Spleen (tissue), 11 donors: ENCODE data around the gene RNF126. TPM values are rescaled to one million over a fixed set of nuclear protein-coding genes. Genes with fewer than 3 reads are reported as not detected.
A peak's percentile ranks its signal among the peaks of the same experiment; 100 is the strongest.

Experiments
- DNase-seq: peaks from one replicate; pipeline ENCODE4 v3.0.0-alpha.2; 2020
- H3K27ac ChIP-seq, 8 donors: fragments of 200-600 bp; sonication (generic) in 7 of 8; 1 replicate in 4 of 8; 2 replicates in 4 of 8; pipeline versions ENCODE4 v1.5.0 to v1.8.0; 2016 to 2021; ENCODE audit warnings: inconsistent platforms in 4 of 8, mild to moderate bottlenecking in 4 of 8, moderate library complexity in 1 of 8
- H3K27me3 ChIP-seq, 7 donors: fragments of 200-600 bp; sonication (generic) in 6 of 7; replicated peaks in 1 of 7; 1 replicate in 4 of 7; 2 replicates in 3 of 7; pipeline versions ENCODE4 v1.5.0 to v1.8.0; 2016 to 2021; ENCODE audit warnings: inconsistent platforms in 3 of 7, mild to moderate bottlenecking in 1 of 7
- H3K36me3 ChIP-seq, 6 donors: fragments of 200-600 bp; sonication (generic) in 5 of 6; 1 replicate in 4 of 6; 2 replicates in 2 of 6; pipeline versions ENCODE4 v1.5.0 to v1.8.0; 2016 to 2021; ENCODE audit warnings: inconsistent platforms in 2 of 6
- H3K4me1 ChIP-seq, 6 donors: fragments of 200-600 bp; sonication (generic) in 5 of 6; 1 replicate in 3 of 6; 2 replicates in 3 of 6; pipeline versions ENCODE4 v1.5.0 to v1.8.0; 2016 to 2021; ENCODE audit warnings: inconsistent platforms in 3 of 6
- H3K4me3 ChIP-seq, 8 donors: fragments of 200-600 bp; sonication (generic) in 7 of 8; 1 replicate in 4 of 8; 2 replicates in 4 of 8; pipeline versions ENCODE4 v1.5.0 to v1.8.0; 2016 to 2021; ENCODE audit warnings: inconsistent platforms in 4 of 8, mild to moderate bottlenecking in 4 of 8, moderate library complexity in 2 of 8
- H3K9me3 ChIP-seq, 8 donors: fragments of 200-600 bp; sonication (generic) in 7 of 8; 1 replicate in 4 of 8; 2 replicates in 4 of 8; pipeline versions ENCODE4 v1.5.0 to v1.8.0; 2016 to 2021; ENCODE audit warnings: inconsistent platforms in 4 of 8
- POLR2A ChIP-seq, 3 donors: fragments of 450-650 bp; IDR thresholded peaks; one replicate each; pipeline ENCODE4 v1.5.1; 2017; ENCODE audit warnings: antibody characterized with exemption in 3 of 3, mild to moderate bottlenecking in 1 of 3
- POLR2AphosphoS5 ChIP-seq, 3 donors: sonication (generic); formaldehyde crosslinking; IDR thresholded peaks; one replicate each; pipeline ENCODE4 v1.5.1; 2017; ENCODE audit warnings: antibody characterized with exemption in 3 of 3
- WGBS, 5 donors: extraction: QIAGEN DNeasy Blood & Tissue Kit in 3 of 5; methylation state at CpG; one replicate each; pipeline versions ENCODE4 v1.1.5 to v1.1.7; 2013 to 2018; 5-methylcytosine and 5-hydroxymethylcytosine counted together
- intact Hi-C: fragments of 100-400 bp; cut with DNase I; formaldehyde crosslinking; loops from one replicate; pipeline ENCODE4 v1.15.0; 2023; ENCODE audit warnings: low total_unique reads
- polyA plus RNA-seq, 3 donors: library from polyadenylated mRNA; stranded (reverse); fragments of 200-250 nt; gene quantifications; one replicate each; pipeline ENCODE4 v1.2.1, GENCODE V29; 2013
- total RNA-seq, 7 donors: library from RNA; depleted of rRNA in 3 of 7; stranded (reverse); fragments of >200 nt in 3 of 7; fragmentation: NEBNext Ultra II Directional in 4 of 7; extraction: Animal tissue kit (Norgen Biotek cat#: 25700) in 4 of 7; gene quantifications; one replicate each; pipeline versions ENCODE4 v1.1.0 to v1.2.1, GENCODE V29; 2016 to 2021
- TF ChIP-seq, protein P1 (sequence below), 11 experiments: fragments of 200-600 bp in 7 of 11; fragments of 450-650 bp in 4 of 11; sonication (generic) in 4 of 11; IDR thresholded peaks in 8 of 11; conservative IDR thresholded peaks in 3 of 11; 1 replicate in 7 of 11; 2 replicates in 4 of 11; pipeline versions ENCODE4 v1.4.0 to v1.8.0; 2016 to 2021; ENCODE audit warnings: antibody characterized with exemption in 11 of 11, inconsistent platforms in 4 of 11, mild to moderate bottlenecking in 1 of 11
- donor health status: healthy with polysubstance abuse.
- donor health status: DM: no; HTN: no; CAD: no; lungs with moderate emphysema.
- donor health status: DM: no; HTN: no; CAD: no.
- donor health status: Bipolar disorder and iron deficiency.
- donor health status: healthy.
- donor health status: DM: no; HTN: no; CAD: no.
- donor health status: DM: yes; HTN: yes; CAD: no.

The RNF126 gene
- total and polyA plus RNA-seq, 10 donors: 38.1 to 95.1 (median 54.8) TPM

DNA sequence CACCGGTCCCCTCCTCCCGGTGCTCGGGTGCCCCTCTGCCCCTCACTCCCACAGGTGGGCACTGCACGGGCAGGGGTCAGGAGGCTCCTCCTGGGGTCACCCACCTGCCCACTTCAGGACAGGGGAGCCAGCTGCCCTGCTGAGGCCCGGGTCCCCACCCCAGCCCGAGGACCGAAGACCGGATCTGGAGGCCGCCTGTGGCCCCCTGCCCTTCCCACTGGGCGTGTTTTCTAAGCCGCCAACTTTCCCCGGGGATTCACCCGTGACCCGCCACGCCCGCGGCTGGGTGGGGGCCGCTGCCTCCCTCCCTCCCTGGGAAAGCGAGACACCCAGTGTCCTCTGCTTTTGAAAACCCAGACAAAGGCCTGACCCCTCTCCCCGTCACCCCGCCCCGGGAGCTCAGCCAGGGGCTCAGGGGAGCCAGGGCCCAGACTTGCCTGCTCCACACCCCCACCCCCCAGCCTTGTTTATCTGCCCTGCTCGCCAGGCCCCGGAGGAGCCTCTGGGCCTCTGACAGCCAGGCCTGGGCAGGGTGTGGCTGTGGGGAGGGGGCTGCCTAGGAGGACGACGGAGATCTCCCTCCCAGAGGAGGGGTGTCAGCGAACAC, 47.1 kb upstream of the RNF126 start:
- WGBS, 5 donors: 32 to 49% (median 47%) methylated on average over 18 to 27 of the region's 27 CpGs
- Histone ChIP-seq H3K4me3 (peak overlapping the region; percentile 25 to 74 (median 46)), H3K9me3 (peaks cover 0 to 9% (median under 1%) of the 10 kb centered on the region in 8 donors), H3K36me3 (no peaks in the 10 kb centered on the region), H3K27me3 (peaks cover 0 to 47% (median 21%) of the 10 kb centered on the region in 7 donors), H3K4me1 (peaks cover 0 to 33% (median 15%) of the 10 kb centered on the region in 6 donors), H3K27ac (peak overlapping the region; percentile 15 to 83 (median 70))
- TF ChIP-seq POLR2AphosphoS5 (IDR thresholded peaks at IDR 0.05) (peak in 1 of 3 donors; percentile 30), POLR2A (IDR thresholded peaks at IDR 0.05) (no peak)
- TF ChIP-seq, protein P1, sequence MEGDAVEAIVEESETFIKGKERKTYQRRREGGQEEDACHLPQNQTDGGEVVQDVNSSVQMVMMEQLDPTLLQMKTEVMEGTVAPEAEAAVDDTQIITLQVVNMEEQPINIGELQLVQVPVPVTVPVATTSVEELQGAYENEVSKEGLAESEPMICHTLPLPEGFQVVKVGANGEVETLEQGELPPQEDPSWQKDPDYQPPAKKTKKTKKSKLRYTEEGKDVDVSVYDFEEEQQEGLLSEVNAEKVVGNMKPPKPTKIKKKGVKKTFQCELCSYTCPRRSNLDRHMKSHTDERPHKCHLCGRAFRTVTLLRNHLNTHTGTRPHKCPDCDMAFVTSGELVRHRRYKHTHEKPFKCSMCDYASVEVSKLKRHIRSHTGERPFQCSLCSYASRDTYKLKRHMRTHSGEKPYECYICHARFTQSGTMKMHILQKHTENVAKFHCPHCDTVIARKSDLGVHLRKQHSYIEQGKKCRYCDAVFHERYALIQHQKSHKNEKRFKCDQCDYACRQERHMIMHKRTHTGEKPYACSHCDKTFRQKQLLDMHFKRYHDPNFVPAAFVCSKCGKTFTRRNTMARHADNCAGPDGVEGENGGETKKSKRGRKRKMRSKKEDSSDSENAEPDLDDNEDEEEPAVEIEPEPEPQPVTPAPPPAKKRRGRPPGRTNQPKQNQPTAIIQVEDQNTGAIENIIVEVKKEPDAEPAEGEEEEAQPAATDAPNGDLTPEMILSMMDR (IDR thresholded peaks at IDR 0.05 in 8 of 11, conservative IDR thresholded peaks at IDR 0.05 in 3 of 11): no peak
- DNase-seq: no peak
- intact Hi-C loops: no loop called here

DNA sequence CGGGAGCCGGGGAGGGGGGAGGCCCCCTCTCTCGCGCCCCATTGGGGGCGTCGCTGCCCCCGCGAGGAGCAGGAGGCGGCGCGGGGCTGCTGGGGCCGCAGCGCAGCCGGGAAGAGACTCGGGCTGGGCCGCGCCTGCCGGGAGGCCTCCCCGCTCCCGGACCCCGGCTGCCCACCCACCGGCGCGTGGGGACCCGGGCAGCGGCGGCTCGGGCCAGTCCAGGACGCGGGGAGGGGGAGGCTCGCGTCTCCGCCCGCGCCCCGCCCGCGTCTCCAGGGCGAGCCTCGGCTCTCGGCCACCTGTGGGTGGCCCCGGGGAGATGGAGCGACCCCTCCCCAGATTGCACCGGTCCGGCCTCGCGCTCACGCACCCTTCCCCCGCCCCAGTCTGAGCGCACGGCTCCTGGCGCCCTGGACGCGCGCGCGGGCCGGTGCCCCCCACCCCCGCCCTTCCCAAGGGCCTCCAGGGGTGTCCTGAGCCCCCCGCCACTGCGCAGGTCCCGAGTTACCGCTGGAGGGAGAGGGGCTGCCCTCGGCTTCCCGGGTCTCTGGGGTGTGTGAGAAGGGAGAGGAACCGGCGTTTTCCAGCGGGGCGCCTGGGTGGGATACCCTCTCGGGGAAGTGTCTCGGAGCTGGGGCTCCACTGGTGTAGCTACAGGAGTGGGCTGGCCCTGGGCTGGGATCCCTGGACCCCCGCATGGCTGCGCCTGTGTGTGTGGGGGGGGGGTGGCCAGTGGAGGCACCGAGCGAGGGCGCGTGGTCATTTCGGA, 46.4 kb upstream of the RNF126 start:
- no peak for DNase-seq
- Histone ChIP-seq H3K4me3 (peak overlapping the region; percentile 25 to 74 (median 46)), H3K27me3 (peaks cover 0 to 54% (median 21%) of the 10 kb centered on the region in 7 donors), H3K36me3 (no peaks in the 10 kb centered on the region), H3K27ac (peak overlapping the region in 7 of 8 donors; percentile 53 to 83 (median 72)), H3K9me3 (peaks cover 0 to 8% (median 0%) of the 10 kb centered on the region in 8 donors), H3K4me1 (peaks cover 2 to 39% (median 19%) of the 10 kb centered on the region in 6 donors)
- TF ChIP-seq, protein P1 (IDR thresholded peaks at IDR 0.05 in 8 of 11, conservative IDR thresholded peaks at IDR 0.05 in 3 of 11): no peak
- no peak for TF ChIP-seq POLR2AphosphoS5 (IDR thresholded peaks at IDR 0.05)
- TF ChIP-seq POLR2A (IDR thresholded peaks at IDR 0.05): no peak
- WGBS, 5 donors: 5 to 28% (median 9%) methylated on average over 12 to 78 of the region's 78 CpGs
- intact Hi-C loops: no loop called here

DNA sequence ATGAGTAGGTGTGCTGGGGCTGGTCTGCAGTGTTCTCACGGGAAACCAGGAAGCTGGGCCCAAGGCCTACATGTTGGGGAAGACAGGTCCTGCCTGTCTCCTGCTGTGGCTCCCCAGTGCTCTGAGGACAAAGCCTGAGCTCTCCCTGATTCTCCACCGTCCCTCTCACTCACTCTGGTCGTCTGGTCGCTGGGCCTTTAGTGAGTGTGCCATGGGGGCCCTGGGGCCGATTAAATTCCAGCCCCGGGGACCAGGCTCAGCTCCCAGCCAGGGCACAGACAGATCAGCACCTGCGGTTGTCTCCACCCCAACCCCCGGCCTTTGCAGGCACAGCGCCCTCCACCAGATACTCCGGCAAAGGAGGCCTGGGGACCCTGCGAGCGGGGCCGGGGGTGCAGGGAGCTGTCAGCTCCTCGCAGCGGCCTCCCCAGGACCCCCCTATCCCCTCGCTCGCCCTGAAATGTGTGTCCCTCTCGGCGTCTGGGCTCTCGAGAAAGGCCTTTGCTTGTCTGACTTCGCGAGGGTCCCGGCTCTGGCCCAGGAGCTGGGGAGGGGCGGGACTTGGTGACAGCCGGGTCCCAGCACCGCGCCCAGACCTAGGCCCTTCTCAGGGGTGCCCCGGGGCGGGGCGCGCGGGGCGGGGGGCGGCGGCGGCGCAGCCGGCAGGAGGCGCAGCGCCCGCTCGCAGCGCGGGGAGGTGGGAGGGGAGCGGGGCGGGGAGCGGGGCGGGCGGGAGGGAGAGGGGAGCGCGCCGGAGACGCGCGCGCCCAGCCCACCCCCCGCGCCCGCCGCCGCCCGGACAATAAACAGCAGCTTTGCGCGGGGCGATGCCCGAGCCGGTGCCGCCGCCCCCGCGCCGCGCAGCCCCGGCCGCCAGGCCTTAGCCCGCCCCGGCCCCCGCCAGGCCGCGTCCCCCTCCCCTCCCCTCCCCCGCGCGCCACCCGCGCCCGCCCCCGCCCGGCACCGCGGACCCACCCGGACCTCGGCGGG, 45.4 kb upstream of the RNF126 start, which contains the start of gene PALM:
Gene PALM, plus strand, starts transcription at position 782 of the 990 bp plus-strand sequence. CDS start 212 bp downstream, outside the sequence.
- peaks cover 0 to 63% (median 21%) of the 10 kb centered on the region in 7 donors for H3K27me3 ChIP-seq
- 16 to 54% (median 33%) methylated on average over 13 to 58 of the region's 93 CpGs for WGBS, 5 donors
- H3K27ac ChIP-seq: peak within 1 kb of the TSS; percentile 29 to 83 (median 70)
- TF ChIP-seq POLR2AphosphoS5 (IDR thresholded peaks at IDR 0.05): no peak
- TF ChIP-seq, protein P1 (IDR thresholded peaks at IDR 0.05 in 8 of 11, conservative IDR thresholded peaks at IDR 0.05 in 3 of 11): peak in 6 of 11 experiments; percentile 5 to 43 (median 33)
- TF ChIP-seq POLR2A (IDR thresholded peaks at IDR 0.05): no peak
- intact Hi-C loops: no loop called here
- H3K4me1 ChIP-seq: peaks cover 3 to 48% (median 24%) of the 10 kb centered on the region in 6 donors
- DNase-seq: no peak
- H3K4me3 ChIP-seq: peak within 1 kb of the TSS; percentile 29 to 74 (median 46)
- H3K36me3 ChIP-seq: no peaks in the 10 kb centered on the region
- peaks cover 0 to 8% (median 0%) of the 10 kb centered on the region in 8 donors for H3K9me3 ChIP-seq
